AG09319 (cell line): ENCODE results near the gene XPR1.
"Not testable (repeated sequence)": the region's sequence is repeated elsewhere in the genome, so short reads cannot be mapped to it uniquely, and the experiment has no call there.

Experiments
- DNase-seq: peaks from one replicate; pipeline ENCODE4 v3.0.0-alpha.2; 2010; ENCODE audit warnings: low read depth; ENCODE audit errors: extremely low read depth
- TF ChIP-seq, protein P1 (sequence below): IDR thresholded peaks from 2 replicates; pipeline ENCODE4 v1.5.1; 2011; ENCODE audit warnings: low read depth, mild to moderate bottlenecking, inconsistent platforms, low read length, moderate library complexity

Gene XPR1

DNA sequence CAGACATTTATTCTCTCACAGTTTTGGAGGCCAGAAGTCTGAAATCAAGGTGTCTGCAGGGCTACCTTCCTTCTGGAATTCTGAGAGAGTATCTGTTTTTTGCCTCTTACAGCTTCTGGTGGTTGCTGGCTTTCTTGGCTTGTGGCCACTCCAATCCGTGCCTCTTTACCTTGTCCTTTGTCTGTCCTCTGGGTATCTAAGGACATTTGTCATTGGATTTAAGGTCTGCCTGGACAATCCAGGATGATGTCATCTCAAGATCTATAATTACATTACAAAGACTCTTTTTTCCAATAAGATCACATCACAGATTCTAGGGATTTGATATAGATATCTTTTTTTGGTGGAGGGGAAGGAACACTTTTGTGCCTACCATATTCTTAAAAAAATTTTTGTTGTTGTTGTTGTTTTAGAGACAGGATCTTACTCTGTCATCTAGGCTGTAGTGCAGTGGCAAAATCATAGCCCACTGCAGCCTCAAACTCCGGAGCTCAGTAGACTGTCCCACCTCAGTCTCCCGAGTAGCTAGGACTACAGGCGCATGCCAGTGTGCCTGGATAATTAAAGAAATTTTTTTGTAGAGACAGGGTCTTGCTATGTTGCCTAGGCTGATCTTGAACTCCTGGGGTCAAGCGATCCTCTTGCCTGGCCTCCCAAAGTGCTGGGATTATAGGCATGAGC, 61.9 kb downstream of the XPR1 start:
- TF ChIP-seq, protein P1, sequence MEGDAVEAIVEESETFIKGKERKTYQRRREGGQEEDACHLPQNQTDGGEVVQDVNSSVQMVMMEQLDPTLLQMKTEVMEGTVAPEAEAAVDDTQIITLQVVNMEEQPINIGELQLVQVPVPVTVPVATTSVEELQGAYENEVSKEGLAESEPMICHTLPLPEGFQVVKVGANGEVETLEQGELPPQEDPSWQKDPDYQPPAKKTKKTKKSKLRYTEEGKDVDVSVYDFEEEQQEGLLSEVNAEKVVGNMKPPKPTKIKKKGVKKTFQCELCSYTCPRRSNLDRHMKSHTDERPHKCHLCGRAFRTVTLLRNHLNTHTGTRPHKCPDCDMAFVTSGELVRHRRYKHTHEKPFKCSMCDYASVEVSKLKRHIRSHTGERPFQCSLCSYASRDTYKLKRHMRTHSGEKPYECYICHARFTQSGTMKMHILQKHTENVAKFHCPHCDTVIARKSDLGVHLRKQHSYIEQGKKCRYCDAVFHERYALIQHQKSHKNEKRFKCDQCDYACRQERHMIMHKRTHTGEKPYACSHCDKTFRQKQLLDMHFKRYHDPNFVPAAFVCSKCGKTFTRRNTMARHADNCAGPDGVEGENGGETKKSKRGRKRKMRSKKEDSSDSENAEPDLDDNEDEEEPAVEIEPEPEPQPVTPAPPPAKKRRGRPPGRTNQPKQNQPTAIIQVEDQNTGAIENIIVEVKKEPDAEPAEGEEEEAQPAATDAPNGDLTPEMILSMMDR, result no peak
- DNase-seq, result no peak

DNA sequence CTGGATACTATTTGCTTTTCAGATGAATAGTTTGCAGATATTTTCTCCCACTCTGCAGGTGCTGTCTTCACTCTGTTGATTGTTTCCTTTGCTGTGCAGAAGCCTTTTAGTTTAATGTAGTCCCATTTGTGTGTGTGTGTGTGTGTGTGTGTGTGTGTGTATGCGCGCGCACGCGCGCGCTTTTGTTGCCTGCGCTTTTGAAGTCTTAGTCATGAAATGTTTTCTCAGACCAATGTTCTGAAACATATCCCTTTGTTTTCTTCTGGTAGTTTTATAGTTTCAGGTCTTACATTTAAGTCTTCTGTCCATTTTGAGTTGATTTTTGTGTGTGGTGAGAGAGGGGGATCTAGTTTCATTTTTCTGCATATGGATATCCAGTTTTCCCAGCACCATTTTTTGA, 63.5 kb downstream of the XPR1 start:
- no peak for DNase-seq
- TF ChIP-seq, protein P1, result no peak

DNA sequence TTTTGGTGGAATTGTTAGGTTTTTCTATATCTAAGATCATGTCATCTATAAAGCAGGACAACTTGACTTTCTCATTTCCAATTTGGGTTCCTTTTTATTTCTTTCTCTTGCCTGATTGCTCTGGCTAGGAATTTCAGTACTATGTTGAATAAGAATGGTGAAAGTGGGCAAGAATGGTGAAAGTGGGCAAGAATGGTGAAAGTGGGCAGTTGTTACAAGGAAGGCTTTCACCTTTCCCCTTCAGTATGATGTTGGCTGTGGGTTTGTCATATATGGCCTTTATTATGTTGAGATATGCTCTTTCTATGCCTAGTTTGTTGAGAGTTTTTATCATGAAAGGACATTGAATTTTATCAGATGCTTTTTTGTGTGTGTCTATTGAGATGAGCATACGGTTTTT, 64.5 kb downstream of the XPR1 start:
- TF ChIP-seq, protein P1, result no peak
- no peak for DNase-seq

DNA sequence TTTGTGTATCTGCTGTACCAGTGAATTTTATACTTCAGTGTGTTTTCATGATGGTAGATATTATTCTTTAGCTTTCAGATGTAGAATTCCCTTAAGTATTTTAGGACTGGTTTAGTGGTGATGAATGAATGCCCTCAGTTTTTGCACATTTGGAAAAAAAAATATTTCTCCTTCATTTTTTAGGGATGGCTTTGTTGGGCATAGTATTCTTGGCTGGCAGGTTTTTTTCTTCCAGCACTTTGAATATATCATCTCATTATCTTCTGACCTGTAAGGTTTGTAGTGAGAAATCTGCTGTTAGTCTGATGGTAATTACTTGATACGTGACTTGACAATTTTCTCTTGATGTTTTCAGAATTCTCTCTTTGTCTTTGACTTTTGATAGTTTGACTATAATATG, 66.8 kb downstream of the XPR1 start:
- TF ChIP-seq, protein P1, result no peak
- no peak for DNase-seq

DNA sequence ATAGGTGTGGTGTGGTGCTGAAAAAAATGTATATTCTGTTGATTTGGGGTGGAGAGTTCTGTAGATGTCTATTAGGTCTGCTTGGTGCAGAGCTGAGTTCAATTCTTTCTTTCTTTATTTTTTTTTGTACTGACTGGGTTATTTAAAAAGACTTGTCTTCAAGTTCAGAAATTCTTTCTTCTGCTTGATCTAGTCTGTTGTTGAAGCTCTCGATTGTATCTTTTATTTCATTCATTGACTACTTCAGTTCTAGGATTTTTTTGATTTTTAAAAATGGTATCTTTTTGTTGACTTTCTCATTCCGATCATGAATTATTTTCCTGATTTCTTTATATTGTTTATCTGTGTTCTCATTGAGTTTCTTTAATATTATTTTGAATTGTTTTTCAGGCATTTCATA, 70.6 kb downstream of the XPR1 start:
- DNase-seq, result not testable (repeated sequence)

DNA sequence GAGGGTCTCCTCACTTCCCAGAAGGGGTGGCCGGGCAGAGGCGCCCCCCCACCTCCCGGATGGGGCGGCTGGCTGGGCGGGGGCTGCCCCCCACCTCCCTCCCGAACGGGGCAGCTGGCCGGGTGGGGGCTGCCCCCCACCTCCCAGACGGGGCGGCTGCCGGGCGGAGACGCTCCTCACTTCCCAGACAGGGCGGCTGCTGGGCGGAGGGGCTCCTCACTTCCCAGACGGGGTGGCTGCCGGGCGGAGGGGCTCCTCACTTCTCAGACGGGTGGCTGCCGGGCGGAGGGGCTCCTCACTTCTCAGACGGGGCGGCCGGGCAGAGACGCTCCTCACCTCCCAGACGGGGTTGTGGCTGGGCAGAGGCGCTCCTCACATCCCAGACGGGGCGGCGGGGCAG, 78.9 kb downstream of the XPR1 start:
- DNase-seq, result not testable (repeated sequence)

DNA sequence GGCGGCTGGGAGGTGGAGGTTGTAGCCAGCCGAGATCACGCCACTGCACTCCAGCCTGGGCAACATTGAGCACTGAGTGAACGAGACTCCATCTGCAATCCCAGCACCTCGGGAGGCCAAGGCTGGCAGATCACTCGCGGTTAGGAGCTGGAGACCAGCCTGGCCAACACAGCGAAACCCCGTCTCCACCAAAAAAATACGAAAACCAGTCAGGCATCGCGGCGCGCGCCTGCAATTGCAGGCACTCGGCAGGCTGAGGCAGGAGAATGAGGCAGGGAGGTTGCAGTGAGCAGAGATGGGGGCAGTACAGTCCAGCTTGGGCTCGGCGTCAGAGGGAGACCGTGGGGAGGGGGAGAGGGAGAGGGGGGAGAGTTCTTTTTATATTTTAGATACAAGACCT, 79.4 kb downstream of the XPR1 start:
- not testable (repeated sequence) for DNase-seq

DNA sequence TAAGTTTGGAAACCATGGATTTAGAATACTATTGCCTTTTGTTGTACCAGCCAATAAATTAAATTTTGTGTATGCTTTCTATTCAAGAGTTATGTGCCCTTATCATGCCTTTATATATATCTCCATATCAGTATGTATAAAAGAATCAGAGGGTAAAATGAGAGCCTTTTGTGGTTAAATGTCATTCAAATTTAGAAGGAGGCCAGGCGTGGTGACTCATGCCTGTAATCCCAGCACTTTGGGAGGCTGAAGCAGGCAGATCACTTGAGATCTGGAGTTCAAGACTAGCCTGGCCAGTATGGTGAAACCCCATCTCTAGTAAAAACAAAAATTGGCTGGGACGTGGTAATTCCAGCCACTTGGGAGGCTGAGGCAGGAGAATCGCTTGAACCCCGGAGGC, 88.9 kb downstream of the XPR1 start:
- TF ChIP-seq, protein P1, result no peak
- DNase-seq, result no peak

DNA sequence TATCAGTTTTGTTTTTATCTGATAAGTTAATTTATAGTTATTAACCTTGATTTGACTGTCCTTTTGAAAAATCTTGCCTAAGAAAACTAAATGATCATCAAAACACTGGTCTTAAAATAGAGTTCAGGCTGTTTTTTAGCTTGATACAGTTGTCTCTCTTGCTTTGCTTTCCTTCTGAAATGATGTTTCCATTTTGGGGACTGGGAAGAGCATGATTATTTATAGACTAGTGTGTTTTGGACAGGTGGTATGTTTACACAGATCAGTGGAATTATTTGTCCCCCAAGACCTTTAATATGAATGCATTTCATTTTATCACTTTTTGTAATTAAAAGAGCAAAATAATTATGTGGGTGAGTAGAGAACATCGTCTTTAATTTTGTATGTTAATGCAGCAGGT, 90.8 kb downstream of the XPR1 start:
- no peak for DNase-seq
- TF ChIP-seq, protein P1, result no peak
